Urinary bladder (tissue), 4 donors: ENCODE data around the gene PLXNA2. TPM values are rescaled to one million over a fixed set of nuclear protein-coding genes. Genes with fewer than 3 reads are reported as not detected.

Experiments used
- DNase-seq: peaks from one replicate; pipeline ENCODE4 v3.0.0-alpha.2; 2015; ENCODE audit errors: extremely low spot score
- H3K27ac ChIP-seq: one replicate; pipeline ENCODE4 v1.5.1; 2013; ENCODE audit warnings: low read depth, mild to moderate bottlenecking, moderate library complexity
- H3K36me3 ChIP-seq: one replicate; pipeline ENCODE4 v1.6.1; 2013; ENCODE audit warnings: mild to moderate bottlenecking, moderate library complexity; ENCODE audit not compliant: insufficient read depth
- H3K4me1 ChIP-seq: one replicate; pipeline ENCODE4 v1.6.1; 2013; ENCODE audit warnings: mild to moderate bottlenecking, moderate library complexity; ENCODE audit not compliant: insufficient read depth
- H3K4me3 ChIP-seq: one replicate; pipeline ENCODE4 v1.5.1; 2013; ENCODE audit warnings: low read depth, low read length
- WGBS: extraction: QIAGEN DNeasy Blood & Tissue Kit; methylation state at CpG from one replicate; pipeline ENCODE4 v1.1.7; 2013; 5-methylcytosine and 5-hydroxymethylcytosine counted together
- polyA plus RNA-seq: library from polyadenylated mRNA; stranded (reverse); fragments of 200-250 nt; gene quantifications from one replicate; pipeline ENCODE4 v1.2.3, GENCODE V29; 2013
- total RNA-seq: library from RNA; depleted of rRNA; stranded (reverse); fragments of >200 nt; gene quantifications from one replicate; pipeline ENCODE4 v1.2.3, GENCODE V29; 2014
- donor health status: healthy with polysubstance abuse.
- donor health status: healthy.

Gene PLXNA2
- total and polyA plus RNA-seq, 2 donors = 15.1 to 20.0 TPM

- WGBS = 59% methylated on average over 6 of the region's 6 CpGs
- DNase-seq = no peak
- H3K4me1 ChIP-seq = no peaks in the 10 kb centered on the region
- H3K27ac ChIP-seq = no peak overlapping the region
- no peaks in the 10 kb centered on the region for H3K36me3 ChIP-seq
- no peak overlapping the region for H3K4me3 ChIP-seq
These were observed 69.3 kb downstream of the PLXNA2 start for GRCh38 chr1:208174731-208175507.

GRCh38 chr1:208174200-208174599 lies 70.0 kb downstream of the PLXNA2 start:
- 69% methylated on average over 5 of the region's 5 CpGs for WGBS
- no peaks in the 10 kb centered on the region for H3K36me3 ChIP-seq
- no peak overlapping the region for H3K27ac ChIP-seq
- no peak for DNase-seq
- no peaks in the 10 kb centered on the region for H3K4me1 ChIP-seq
- no peak overlapping the region for H3K4me3 ChIP-seq

GRCh38 chr1:208173749-208174148 lies 70.4 kb downstream of the PLXNA2 start:
- 91% methylated on average over 6 of the region's 6 CpGs for WGBS
- no peaks in the 10 kb centered on the region for H3K4me1 ChIP-seq
- no peak overlapping the region for H3K27ac ChIP-seq
- no peak for DNase-seq
- H3K4me3 ChIP-seq = no peak overlapping the region
- no peaks in the 10 kb centered on the region for H3K36me3 ChIP-seq

GRCh38 chr1:208172423-208173145 lies 71.6 kb downstream of the PLXNA2 start:
- DNase-seq = no peak
- Histone ChIP-seq H3K4me1 (no peaks in the 10 kb centered on the region), H3K27ac (no peak overlapping the region), H3K36me3 (no peaks in the 10 kb centered on the region), H3K4me3 (no peak overlapping the region)
- 67% methylated on average over 6 of the region's 6 CpGs for WGBS

GRCh38 chr1:208171616-208172422 lies 72.4 kb downstream of the PLXNA2 start:
- no peak for DNase-seq
- H3K4me1 ChIP-seq = no peaks in the 10 kb centered on the region
- no peak overlapping the region for H3K4me3 ChIP-seq
- no peaks in the 10 kb centered on the region for H3K36me3 ChIP-seq
- no peak overlapping the region for H3K27ac ChIP-seq
- WGBS = 87% methylated on average over 7 of the region's 7 CpGs

- no peak overlapping the region for H3K27ac ChIP-seq
- no peak for DNase-seq
- 39% methylated on average over 4 of the region's 4 CpGs for WGBS
- no peak overlapping the region for H3K4me3 ChIP-seq
- no peaks in the 10 kb centered on the region for H3K36me3 ChIP-seq
- H3K4me1 ChIP-seq = no peaks in the 10 kb centered on the region
These were observed 73.9 kb downstream of the PLXNA2 start for GRCh38 chr1:208170252-208170651.

- no peaks in the 10 kb centered on the region for H3K4me1 ChIP-seq
- no peak overlapping the region for H3K27ac ChIP-seq
- H3K4me3 ChIP-seq = no peak overlapping the region
- WGBS = 90% methylated on average over 8 of the region's 8 CpGs
- no peaks in the 10 kb centered on the region for H3K36me3 ChIP-seq
- DNase-seq = no peak
These were observed 74.9 kb downstream of the PLXNA2 start for GRCh38 chr1:208169081-208169879.

- no peak for DNase-seq
- H3K4me3 ChIP-seq = no peak overlapping the region
- no peaks in the 10 kb centered on the region for H3K4me1 ChIP-seq
- H3K27ac ChIP-seq = no peak overlapping the region
- no peaks in the 10 kb centered on the region for H3K36me3 ChIP-seq
- WGBS = 87% methylated on average over 11 of the region's 11 CpGs
These were observed 76.8 kb downstream of the PLXNA2 start for GRCh38 chr1:208167261-208167869.

GRCh38 chr1:208166340-208167138 lies 77.6 kb downstream of the PLXNA2 start:
- WGBS = 87% methylated on average over 4 of the region's 4 CpGs
- no peak for DNase-seq
- Histone ChIP-seq H3K36me3 (no peaks in the 10 kb centered on the region), H3K4me1 (no peaks in the 10 kb centered on the region), H3K27ac (no peak overlapping the region), H3K4me3 (no peak overlapping the region)

GRCh38 chr1:208165659-208166058 lies 78.5 kb downstream of the PLXNA2 start:
- Histone ChIP-seq H3K4me3 (no peak overlapping the region), H3K4me1 (no peaks in the 10 kb centered on the region), H3K27ac (no peak overlapping the region), H3K36me3 (no peaks in the 10 kb centered on the region)
- no peak for DNase-seq
- 79% methylated on average over 6 of the region's 6 CpGs for WGBS

GRCh38 chr1:208164609-208165008 lies 79.6 kb downstream of the PLXNA2 start:
- H3K4me1 ChIP-seq = no peaks in the 10 kb centered on the region

GRCh38 chr1:208163539-208163938 lies 80.6 kb downstream of the PLXNA2 start:
- no peak overlapping the region for H3K4me3 ChIP-seq
- no peaks in the 10 kb centered on the region for H3K36me3 ChIP-seq
- H3K27ac ChIP-seq = no peak overlapping the region
- no peaks in the 10 kb centered on the region for H3K4me1 ChIP-seq
- WGBS = 83% methylated on average over 1 of the region's 1 CpG
- DNase-seq = no peak

More at GRCh38 chr1:208164609-208165008, 79.6 kb downstream of the PLXNA2 start:
- WGBS = 44% methylated on average over 12 of the region's 12 CpGs
- no peak for DNase-seq
- H3K36me3 ChIP-seq = no peaks in the 10 kb centered on the region
- H3K27ac ChIP-seq = no peak overlapping the region
- H3K4me3 ChIP-seq = no peak overlapping the region
